ENCODE data around the gene MVB12B. TPM values are rescaled to one million over a fixed set of nuclear protein-coding genes. Genes with fewer than 3 reads are reported as not detected.

The MVB12B gene
- total RNA-seq, 1 experiment from 2014 or later = 10.9 TPM

DNA sequence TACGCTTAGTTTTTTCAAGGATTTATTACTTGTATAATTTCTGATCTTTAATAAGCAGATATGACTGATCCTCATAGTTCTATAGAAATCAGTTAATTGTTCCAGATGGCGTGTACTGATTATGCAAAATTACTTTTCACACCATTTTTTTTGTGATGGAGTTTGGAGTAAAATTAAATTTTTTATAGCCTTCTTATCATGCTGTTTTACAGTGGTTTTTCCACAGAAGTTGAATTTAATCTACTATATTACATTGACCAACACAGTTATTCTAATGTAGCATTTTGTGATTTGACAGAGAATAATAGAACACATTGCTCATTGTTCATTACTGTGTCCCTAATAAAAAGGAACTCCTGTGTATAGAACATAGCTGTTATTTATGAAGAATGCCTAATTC, 111.1 kb downstream of the MVB12B start:
- Histone ChIP-seq H3K36me3 (ENCODE audit: control insufficient read depth in 1 of 2, insufficient read depth in 2 of 2, low read length in 2 of 2) (no peaks in the 10 kb centered on the region), H3K4me1 (ENCODE audit: control insufficient read depth in 1 of 2, insufficient read depth in 2 of 2, low read length in 2 of 2) (no peaks in the 10 kb centered on the region), H3K9me3 (ENCODE audit: control insufficient read depth in 1 of 2, insufficient read depth in 1 of 2, low read depth in 1 of 2, low read length in 2 of 2) (no peaks in the 10 kb centered on the region), H3K9ac (ENCODE audit: low read length) (no peak overlapping the region), H4K20me1 (ENCODE audit: insufficient read depth) (no peaks in the 10 kb centered on the region), H3K4me3 (replicated peaks in 1 of 2; ENCODE audit: low read depth in 1 of 2, low read length in 2 of 2) (no peak overlapping the region), H3K9me2 (ENCODE audit: insufficient read depth) (no peaks in the 10 kb centered on the region), H3K27me3 (ENCODE audit: insufficient read depth, low read length) (no peaks in the 10 kb centered on the region), H2AFZ (ENCODE audit: low read depth, low read length, poor library complexity, severe bottlenecking) (no peak overlapping the region), H3K27ac (ENCODE audit: low read depth, low read length) (no peak overlapping the region), H3K4me2 (ENCODE audit: low read length) (no peak overlapping the region), H3K79me2 (ENCODE audit: insufficient read depth, low read length) (no peaks in the 10 kb centered on the region)
- DNase-seq (ENCODE audit: low read depth, low spot score) = no peak
- intact Hi-C loops (cut with micrococcal nuclease) = no loop called here
- POLR2A ChIA-PET = no interaction called here
- RAD21 ChIA-PET (ENCODE audit: low non-redundant PET in 1 of 2, low total read pairs in 2 of 2, uncharacterized antibody in 2 of 2, unreplicated experiment in 2 of 2) = no interaction called here
- TF ChIP-seq SP1 (IDR thresholded peaks at IDR 0.05; ENCODE audit: low read depth) (no peak), ATF3 (IDR thresholded peaks at IDR 0.05) (no peak), SRF (IDR thresholded peaks at IDR 0.05; ENCODE audit: low read depth) (no peak), ELF1 (IDR thresholded peaks at IDR 0.05; ENCODE audit: borderline replicate concordance, low read depth) (no peak), ZBTB33 (IDR thresholded peaks at IDR 0.05; ENCODE audit: extremely low read depth, insufficient replicate concordance, low read length) (no peak), EZH2phosphoT487 (IDR thresholded peaks at IDR 0.05; ENCODE audit: borderline replicate concordance) (no peak), ZNF274 (IDR thresholded peaks at IDR 0.05; ENCODE audit: low read depth, low read length) (no peak), SIN3A (IDR thresholded peaks at IDR 0.05; ENCODE audit: low read depth) (no peak)
- no TSS peak for BruUV-seq (replicated peaks)
- ATAC-seq = no peak
- CTCF ChIA-PET = no interaction called here

All from HCT116 (cell line).